Kidney (tissue), 14 donors: ENCODE data around the gene SLAIN2. TPM values are rescaled to one million over a fixed set of nuclear protein-coding genes. Genes with fewer than 3 reads are reported as not detected.

ENCODE experiments used
- DNase-seq, 5 donors: peaks; one replicate each; pipeline ENCODE4 v3.0.0-alpha.2; 2013 to 2020
- FAIRE-seq: peaks from 2 replicates; lab custom pipeline; 2012; peaks lifted over from hg19 to GRCh38; lab: Jason Lieb, UNC
- H3K27ac ChIP-seq, 2 donors: one replicate each; pipeline ENCODE4 v1.7.0; 2013; ENCODE audit warnings: low read depth in 2 of 2, low read length in 2 of 2, inconsistent platforms in 1 of 2
- H3K27me3 ChIP-seq: one replicate; pipeline ENCODE4 v1.7.1; 2013; ENCODE audit warnings: low read length, inconsistent platforms; ENCODE audit not compliant: control insufficient read depth, insufficient read depth
- H3K36me3 ChIP-seq, 3 donors: one replicate each; pipeline versions ENCODE4 v1.7.0 to v1.7.1; 2013; ENCODE audit warnings: low read length in 3 of 3, control low read depth in 1 of 3, inconsistent platforms in 1 of 3; ENCODE audit not compliant: insufficient read depth in 3 of 3, control insufficient read depth in 2 of 3
- H3K4me1 ChIP-seq, 3 donors: one replicate each; pipeline versions ENCODE4 v1.7.0 to v1.7.1; 2013; ENCODE audit warnings: low read length in 3 of 3, inconsistent platforms in 1 of 3, low read depth in 1 of 3; ENCODE audit not compliant: control insufficient read depth in 2 of 3, insufficient read depth in 2 of 3
- H3K4me3 ChIP-seq, 3 donors: one replicate each; pipeline versions ENCODE4 v1.7.0 to v1.8.1; 2013; ENCODE audit warnings: low read length in 3 of 3, control low read depth in 1 of 3, inconsistent platforms in 1 of 3
- H3K9ac ChIP-seq, 3 donors: one replicate each; pipeline versions ENCODE4 v1.7.0 to v1.7.1; 2013; ENCODE audit warnings: low read length in 3 of 3, control low read depth in 1 of 3, inconsistent platforms in 1 of 3
- H3K9me3 ChIP-seq, 3 donors: one replicate each; pipeline versions ENCODE4 v1.7.0 to v1.7.1; 2013; ENCODE audit warnings: low read length in 3 of 3, control low read depth in 1 of 3, inconsistent platforms in 1 of 3; ENCODE audit not compliant: control insufficient read depth in 2 of 3, insufficient read depth in 1 of 3
- CTCF ChIP-seq: IDR thresholded peaks from 3 replicates; pipeline ENCODE4 v1.5.1; 2012; ENCODE audit warnings: mild to moderate bottlenecking, moderate library complexity, borderline replicate concordance; ENCODE audit not compliant: insufficient read depth; ENCODE audit errors: extremely low read depth
- intact Hi-C: fragments of 100-400 bp; cut with DNase I; formaldehyde crosslinking; loops from one replicate; pipeline ENCODE4 v1.11.1; 2022
- polyA plus RNA-seq: library from polyadenylated mRNA; stranded (reverse); fragments of 350-450 nt; fragmentation: Illumina TruSeq; extraction: RNeasy Lipid Tissue Mini Kit (QIAGEN cat#74804); gene quantifications from one replicate; pipeline ENCODE4 v1.2.3, GENCODE V29; 2014; ENCODE audit warnings: low read depth, low replicate concordance; ENCODE audit not compliant: insufficient read depth
- total RNA-seq: library from RNA; stranded (reverse); fragmentation: NEBNext Ultra II Directional; extraction: Animal tissue kit (Norgen Biotek cat#: 25700); gene quantifications from one replicate; pipeline ENCODE4 v1.2.1, GENCODE V29; 2021
- donor health status: control.
- donor health status: control.
- donor health status: control.
- donor health status: control.
- donor health status: control.
- donor health status: DM: yes; HTN: yes; CAD: no.
- donor health status: Normal renal cell carcinoma (clear cell type).

SLAIN2 gene
- total and polyA plus RNA-seq, 2 donors from 2014 or later: 23.6 to 69.1 TPM

- DNase-seq (no peak), FAIRE-seq (no peak)
- no peaks in the 10 kb centered on the region for H3K27me3 ChIP-seq
- TF ChIP-seq CTCF: no peak
- H3K4me1 ChIP-seq: peaks cover 0 to 5% (median 0%) of the 10 kb centered on the region in 3 donors
- H3K4me3 ChIP-seq: no peak overlapping the region
- intact Hi-C loops: no loop called here
- no peak overlapping the region for H3K9ac ChIP-seq
- H3K36me3 ChIP-seq: no peaks in the 10 kb centered on the region
- no peaks in the 10 kb centered on the region for H3K9me3 ChIP-seq
- H3K27ac ChIP-seq: no peak overlapping the region
These were observed 28.4 kb downstream of the SLAIN2 start for GRCh38 chr4:48369771-48370170.

GRCh38 chr4:48370260-48371134 lies 29.2 kb downstream of the SLAIN2 start:
- Histone ChIP-seq H3K9ac (no peak overlapping the region), H3K4me3 (no peak overlapping the region), H3K36me3 (no peaks in the 10 kb centered on the region), H3K27me3 (no peaks in the 10 kb centered on the region), H3K4me1 (peaks cover 0 to 5% (median 0%) of the 10 kb centered on the region in 3 donors), H3K9me3 (no peaks in the 10 kb centered on the region), H3K27ac (no peak overlapping the region)
- DNase-seq (no peak), FAIRE-seq (no peak)
- no peak for TF ChIP-seq CTCF
- intact Hi-C loops: no loop called here

- FAIRE-seq: no peak
- H3K27me3 ChIP-seq: no peaks in the 10 kb centered on the region
- no peak overlapping the region for H3K4me3 ChIP-seq
- H3K9me3 ChIP-seq: no peaks in the 10 kb centered on the region
- H3K4me1 ChIP-seq: peaks cover 0 to 5% (median 2%) of the 10 kb centered on the region in 3 donors
- intact Hi-C loops: no loop called here
- no peaks in the 10 kb centered on the region for H3K36me3 ChIP-seq
- H3K27ac ChIP-seq: no peak overlapping the region
- no peak overlapping the region for H3K9ac ChIP-seq
- TF ChIP-seq CTCF: no peak
- DNase-seq: no peak
These were observed 30.9 kb downstream of the SLAIN2 start for GRCh38 chr4:48372272-48372671.
